Sigmoid colon (tissue), 7 donors: ENCODE data around the gene SP6. TPM values are rescaled to one million over a fixed set of nuclear protein-coding genes. Genes with fewer than 3 reads are reported as not detected.

ENCODE experiments used
- DNase-seq: peaks from one replicate; pipeline ENCODE4 v3.0.0-alpha.2; 2019
- H3K27ac ChIP-seq, 4 donors: fragments of 200-600 bp; sonication (generic); one replicate each; pipeline ENCODE4 v1.5.1; 2016 to 2019; ENCODE audit warnings: mild to moderate bottlenecking in 1 of 4
- H3K27me3 ChIP-seq, 3 donors: fragments of 200-600 bp; sonication (generic); one replicate each; pipeline ENCODE4 v1.5.1; 2019; ENCODE audit warnings: mild to moderate bottlenecking in 1 of 3
- H3K36me3 ChIP-seq, 4 donors: fragments of 200-600 bp; sonication (generic); one replicate each; pipeline ENCODE4 v1.5.1; 2016 to 2019
- H3K4me1 ChIP-seq, 4 donors: fragments of 200-600 bp; sonication (generic); one replicate each; pipeline ENCODE4 v1.5.1; 2017 to 2019
- H3K4me3 ChIP-seq, 4 donors: fragments of 200-600 bp; sonication (generic); one replicate each; pipeline ENCODE4 v1.5.1; 2017 to 2019; ENCODE audit warnings: mild to moderate bottlenecking in 2 of 4, moderate library complexity in 1 of 4
- H3K9me3 ChIP-seq, 4 donors: fragments of 200-600 bp in 3 of 4; sonication (generic) in 3 of 4; one replicate each; pipeline versions ENCODE4 v1.5.1 to v1.6.1; 2013 to 2019
- CTCF ChIP-seq, 4 experiments: fragments of 450-650 bp in 3 of 4; fragments of 200-600 bp in 1 of 4; IDR thresholded peaks; one replicate each; pipeline ENCODE4 v1.5.1; 2016 to 2019; ENCODE audit warnings: antibody characterized with exemption in 4 of 4, mild to moderate bottlenecking in 3 of 4, moderate library complexity in 2 of 4
- EP300 ChIP-seq, 4 donors: sonication (generic); formaldehyde crosslinking; IDR thresholded peaks; one replicate each; pipeline ENCODE4 v1.6.1; 2017; ENCODE audit warnings: antibody characterized with exemption in 4 of 4
- POLR2A ChIP-seq, 2 donors: fragments of 450-650 bp; IDR thresholded peaks; one replicate each; pipeline ENCODE4 v1.6.1; 2016; ENCODE audit warnings: antibody characterized with exemption in 2 of 2, mild to moderate bottlenecking in 2 of 2, moderate library complexity in 2 of 2
- POLR2AphosphoS5 ChIP-seq, 4 donors: sonication (generic); formaldehyde crosslinking; IDR thresholded peaks; one replicate each; pipeline ENCODE4 v1.6.1; 2017; ENCODE audit warnings: antibody characterized with exemption in 4 of 4
- WGBS, 2 donors: extraction: QIAGEN DNeasy Blood & Tissue Kit; methylation state at CpG; one replicate each; pipeline ENCODE4 v1.1.7; 2013; 5-methylcytosine and 5-hydroxymethylcytosine counted together
- intact Hi-C: fragments of 100-400 bp; cut with DNase I; formaldehyde crosslinking; loops from one replicate; pipeline ENCODE4 v1.15.1; 2023
- polyA plus RNA-seq, 3 donors: library from polyadenylated mRNA; stranded (reverse); fragments of 200-250 nt; gene quantifications; one replicate each; pipeline ENCODE4 v1.2.3, GENCODE V29; 2013
- total RNA-seq, 4 donors: library from RNA; depleted of rRNA; stranded (reverse); fragments of >200 nt; gene quantifications; one replicate each; pipeline ENCODE4 v1.1.0, GENCODE V29; 2016
- donor health status: healthy with polysubstance abuse.
- donor health status: Bipolar disorder and iron deficiency.
- donor health status: healthy.

SP6 gene
- total and polyA plus RNA-seq, 7 donors = 0.16 to 18.8 (median 2.3) TPM; not detected in 3

DNA sequence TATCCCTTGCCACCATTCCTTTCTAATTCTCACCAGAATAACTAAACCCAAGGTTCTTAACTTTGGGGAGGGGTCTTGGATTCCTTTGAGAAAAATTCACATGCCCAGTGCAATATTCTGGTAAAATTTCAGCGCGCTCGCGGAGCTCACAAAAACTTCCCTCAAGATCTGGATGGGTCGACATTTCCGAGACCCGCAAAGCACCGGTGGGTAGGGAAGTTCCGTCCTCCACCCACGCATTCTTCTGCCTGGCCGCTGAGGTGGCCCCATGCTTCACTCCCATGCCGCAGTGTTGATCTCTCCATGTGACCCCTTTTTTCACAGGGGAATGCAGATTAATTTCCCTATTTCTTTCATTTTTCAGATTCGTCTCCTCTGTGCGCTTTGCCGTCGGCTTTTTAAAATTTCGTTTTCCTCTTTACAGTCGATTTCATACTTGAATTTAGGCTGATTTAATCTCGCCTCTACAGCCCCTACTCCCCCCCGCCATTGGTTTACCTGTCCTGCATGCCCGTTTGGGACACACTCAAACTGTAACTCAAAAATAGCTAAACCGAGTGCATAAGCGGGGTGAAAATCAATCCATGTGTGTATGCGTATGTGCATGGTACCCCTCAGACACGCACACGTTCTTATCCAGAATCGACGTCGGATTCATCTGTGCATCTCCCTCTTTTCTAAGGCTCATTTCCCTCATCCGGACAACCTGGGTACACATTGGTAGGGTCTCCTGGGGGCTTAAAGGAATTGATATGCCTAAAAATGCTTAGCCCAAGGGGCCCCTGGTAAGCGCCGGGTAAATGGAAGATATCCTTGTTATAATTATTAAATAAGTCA is 1.4 kb upstream of the SP6 start:
- intact Hi-C loops = no loop called here
- H3K27me3 ChIP-seq = peaks cover 55 to 100% (median 95%) of the 10 kb centered on the region in 3 donors

GRCh38 chr17:47851764-47852112 is 775 bp upstream of the SP6 start:
- intact Hi-C loops = no loop called here
- DNase-seq = no peak
- no peak for TF ChIP-seq POLR2A (IDR thresholded peaks at IDR 0.05)
- no peak for TF ChIP-seq POLR2AphosphoS5 (IDR thresholded peaks at IDR 0.05)
- TF ChIP-seq EP300 (IDR thresholded peaks at IDR 0.05) = no peak
- TF ChIP-seq CTCF (IDR thresholded peaks at IDR 0.05) = no peak
- no peaks in the 10 kb centered on the region for H3K9me3 ChIP-seq
- no peaks in the 10 kb centered on the region for H3K36me3 ChIP-seq
- H3K27me3 ChIP-seq = peaks cover 61 to 100% (median 96%) of the 10 kb centered on the region in 3 donors
- WGBS, 2 donors = 36 to 47% methylated on average over 11 of the region's 11 CpGs
- H3K4me3 ChIP-seq = no peak overlapping the region
- peaks cover 0 to 28% (median 21%) of the 10 kb centered on the region in 4 donors for H3K4me1 ChIP-seq
- no peak overlapping the region for H3K27ac ChIP-seq

More for the DNA sequence above, 1.4 kb upstream of the SP6 start:
- Histone ChIP-seq H3K4me3 (no peak overlapping the region), H3K9me3 (no peaks in the 10 kb centered on the region), H3K27ac (no peak overlapping the region), H3K4me1 (peaks cover 0 to 24% (median 18%) of the 10 kb centered on the region in 4 donors), H3K36me3 (no peaks in the 10 kb centered on the region)
- WGBS, 2 donors = 41 to 76% methylated on average over 32 of the region's 32 CpGs
- TF ChIP-seq POLR2A (IDR thresholded peaks at IDR 0.05) (no peak), EP300 (IDR thresholded peaks at IDR 0.05) (no peak), POLR2AphosphoS5 (IDR thresholded peaks at IDR 0.05) (peak in 3 of 4 donors; percentile 17 to 70 (median 64)), CTCF (IDR thresholded peaks at IDR 0.05) (no peak)
- DNase-seq = no peak

DNA sequence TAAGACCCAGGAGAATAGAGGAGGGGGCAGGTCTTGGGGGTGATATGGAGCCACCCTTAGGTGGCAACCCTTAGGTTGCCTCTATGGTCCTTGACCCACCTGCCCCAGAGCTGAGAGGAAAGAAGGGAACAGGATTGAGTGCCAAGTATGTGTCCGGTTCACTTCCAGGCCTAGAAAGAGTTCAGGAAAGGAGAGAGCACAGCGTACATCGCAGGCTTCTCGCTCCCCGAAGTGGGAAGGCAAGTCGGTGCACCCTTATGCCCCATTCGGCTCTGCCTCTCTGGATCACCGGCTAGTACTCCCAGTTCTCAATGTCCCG is 631 bp downstream of the SP6 start:
- no peaks in the 10 kb centered on the region for H3K9me3 ChIP-seq
- no peak overlapping the region for H3K27ac ChIP-seq
- no peaks in the 10 kb centered on the region for H3K36me3 ChIP-seq
- peaks cover 0 to 28% (median 21%) of the 10 kb centered on the region in 4 donors for H3K4me1 ChIP-seq
- TF ChIP-seq EP300 (IDR thresholded peaks at IDR 0.05) = no peak
- no peak for TF ChIP-seq POLR2AphosphoS5 (IDR thresholded peaks at IDR 0.05)
- TF ChIP-seq POLR2A (IDR thresholded peaks at IDR 0.05) = no peak
- WGBS, 2 donors = 14 to 47% methylated on average over 9 of the region's 9 CpGs
- peak overlapping the region in 2 of 4 donors; percentile 19 to 33 for H3K4me3 ChIP-seq
- intact Hi-C loops = no loop called here
- H3K27me3 ChIP-seq = peaks cover 68 to 100% (median 98%) of the 10 kb centered on the region in 3 donors
- no peak for DNase-seq

GRCh38 chr17:47848198-47848513 is 2.8 kb downstream of the SP6 start:
- no peak for TF ChIP-seq EP300 (IDR thresholded peaks at IDR 0.05)
- no peak for TF ChIP-seq CTCF (IDR thresholded peaks at IDR 0.05)
- TF ChIP-seq POLR2A (IDR thresholded peaks at IDR 0.05) = no peak
- TF ChIP-seq POLR2AphosphoS5 (IDR thresholded peaks at IDR 0.05) = no peak
- WGBS, 2 donors = 66 to 86% methylated on average over 23 of the region's 23 CpGs
- peaks cover 0 to 28% (median 21%) of the 10 kb centered on the region in 4 donors for H3K4me1 ChIP-seq
- no peak for DNase-seq
- no peaks in the 10 kb centered on the region for H3K36me3 ChIP-seq
- no peak overlapping the region for H3K4me3 ChIP-seq
- H3K27me3 ChIP-seq = peaks cover 51 to 83% (median 80%) of the 10 kb centered on the region in 3 donors
- no peaks in the 10 kb centered on the region for H3K9me3 ChIP-seq
- intact Hi-C loops = loop anchor here (10.0 kb wide), 1 partner anchor 287 kb away; no protein-coding TSS in a partner anchor
- H3K27ac ChIP-seq = no peak overlapping the region

GRCh38 chr17:47847341-47848197 is 3.4 kb downstream of the SP6 start:
- no peak for DNase-seq
- no peak overlapping the region for H3K4me3 ChIP-seq
- WGBS, 2 donors = 44 to 77% methylated on average over 71 of the region's 71 CpGs
- no peaks in the 10 kb centered on the region for H3K36me3 ChIP-seq
- intact Hi-C loops = loop anchor here (10.0 kb wide), 1 partner anchor 287 kb away; no protein-coding TSS in a partner anchor
- peaks cover 0 to 28% (median 23%) of the 10 kb centered on the region in 4 donors for H3K4me1 ChIP-seq
- no peaks in the 10 kb centered on the region for H3K9me3 ChIP-seq
- no peak overlapping the region for H3K27ac ChIP-seq
- peaks cover 48 to 77% (median 74%) of the 10 kb centered on the region in 3 donors for H3K27me3 ChIP-seq
- no peak for TF ChIP-seq POLR2A (IDR thresholded peaks at IDR 0.05)
- no peak for TF ChIP-seq POLR2AphosphoS5 (IDR thresholded peaks at IDR 0.05)
- no peak for TF ChIP-seq CTCF (IDR thresholded peaks at IDR 0.05)
- TF ChIP-seq EP300 (IDR thresholded peaks at IDR 0.05) = no peak
